GM12891 (cell line): ENCODE measurements around the gene ZFP91.

Source experiments
- POLR2A ChIP-seq: IDR thresholded peaks from 2 replicates; pipeline ENCODE4 v1.6.1; 2011; ENCODE audit warnings: low read depth, low read length, control low read depth
- POLR2AphosphoS5 ChIP-seq: IDR thresholded peaks from 2 replicates; pipeline ENCODE4 v1.6.1; 2011; ENCODE audit warnings: low read depth, low read length, control low read depth
- POU2F2 ChIP-seq: IDR thresholded peaks from 2 replicates; pipeline ENCODE4 v1.6.1; 2011; ENCODE audit warnings: low read depth, mild to moderate bottlenecking, control low read depth, low read length, moderate library complexity
- TAF1 ChIP-seq: IDR thresholded peaks from 2 replicates; pipeline ENCODE4 v1.6.1; 2011; ENCODE audit warnings: low read depth, low read length, control low read depth

DNA sequence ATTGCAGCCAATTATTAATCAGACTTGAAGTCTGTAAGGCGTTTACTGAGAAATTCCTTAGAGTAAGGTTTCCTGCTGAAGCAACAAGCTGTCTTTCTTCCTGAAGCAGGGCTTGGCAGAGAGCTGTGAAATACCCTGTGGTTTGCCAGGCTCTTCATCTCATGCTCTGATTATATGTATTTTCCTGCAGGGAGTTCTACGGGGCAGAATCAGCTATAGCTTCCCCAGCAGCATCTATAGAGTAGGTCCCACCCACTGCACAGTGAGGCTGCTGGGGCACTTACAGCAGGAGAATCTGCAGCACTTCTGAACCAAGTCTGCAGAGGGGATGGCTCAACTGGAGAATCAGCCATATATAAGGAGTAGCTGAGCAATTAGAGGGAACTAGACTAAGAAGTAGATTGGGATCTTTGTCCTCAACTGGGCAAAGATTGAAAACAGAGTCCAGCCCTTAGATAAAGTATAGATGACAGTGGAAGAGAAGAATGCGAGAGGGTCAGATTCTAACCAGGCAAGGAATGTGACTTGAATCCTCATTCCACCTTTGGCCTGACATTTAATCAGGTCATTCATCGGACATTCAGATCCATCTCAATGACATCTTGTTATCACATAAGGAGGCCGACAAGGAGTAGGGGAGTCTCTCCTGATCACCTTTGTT, 81.2 kb downstream of the ZFP91 start:
- TF ChIP-seq POU2F2: no peak
- TF ChIP-seq POLR2AphosphoS5: no peak
- no peak for TF ChIP-seq POLR2A
- no peak for TF ChIP-seq TAF1
